Muscle layer of duodenum (tissue), 2 donors: ENCODE results near the gene RALGPS1.

Source experiments
- H3K27ac ChIP-seq: one replicate; pipeline ENCODE4 v1.7.0; 2013; ENCODE audit warnings: mild to moderate bottlenecking, low read length
- H3K27me3 ChIP-seq: one replicate; pipeline ENCODE4 v1.7.0; 2013; ENCODE audit warnings: low read depth, mild to moderate bottlenecking, control low read depth, low read length
- H3K36me3 ChIP-seq, 2 donors: one replicate each; pipeline ENCODE4 v1.7.0; 2013; ENCODE audit warnings: low read length in 2 of 2, control low read depth in 1 of 2, mild to moderate bottlenecking in 1 of 2; ENCODE audit not compliant: insufficient read depth in 2 of 2, control insufficient read depth in 1 of 2
- H3K4me1 ChIP-seq, 2 donors: one replicate each; pipeline ENCODE4 v1.7.0; 2013; ENCODE audit warnings: low read length in 2 of 2, mild to moderate bottlenecking in 2 of 2, control low read depth in 1 of 2, moderate library complexity in 1 of 2; ENCODE audit not compliant: insufficient read depth in 2 of 2, control insufficient read depth in 1 of 2
- H3K4me3 ChIP-seq, 2 donors: one replicate each; pipeline ENCODE4 v1.7.0; 2013; ENCODE audit warnings: low read length in 2 of 2, low read depth in 1 of 2, mild to moderate bottlenecking in 1 of 2
- H3K9me3 ChIP-seq, 2 donors: one replicate each; pipeline ENCODE4 v1.7.0; 2013; ENCODE audit warnings: low read length in 2 of 2, control low read depth in 1 of 2, mild to moderate bottlenecking in 1 of 2; ENCODE audit not compliant: control insufficient read depth in 1 of 2
- donor health status: healthy.

The RALGPS1 gene, protein sequence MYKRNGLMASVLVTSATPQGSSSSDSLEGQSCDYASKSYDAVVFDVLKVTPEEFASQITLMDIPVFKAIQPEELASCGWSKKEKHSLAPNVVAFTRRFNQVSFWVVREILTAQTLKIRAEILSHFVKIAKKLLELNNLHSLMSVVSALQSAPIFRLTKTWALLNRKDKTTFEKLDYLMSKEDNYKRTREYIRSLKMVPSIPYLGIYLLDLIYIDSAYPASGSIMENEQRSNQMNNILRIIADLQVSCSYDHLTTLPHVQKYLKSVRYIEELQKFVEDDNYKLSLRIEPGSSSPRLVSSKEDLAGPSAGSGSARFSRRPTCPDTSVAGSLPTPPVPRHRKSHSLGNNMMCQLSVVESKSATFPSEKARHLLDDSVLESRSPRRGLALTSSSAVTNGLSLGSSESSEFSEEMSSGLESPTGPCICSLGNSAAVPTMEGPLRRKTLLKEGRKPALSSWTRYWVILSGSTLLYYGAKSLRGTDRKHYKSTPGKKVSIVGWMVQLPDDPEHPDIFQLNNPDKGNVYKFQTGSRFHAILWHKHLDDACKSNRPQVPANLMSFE

DNA sequence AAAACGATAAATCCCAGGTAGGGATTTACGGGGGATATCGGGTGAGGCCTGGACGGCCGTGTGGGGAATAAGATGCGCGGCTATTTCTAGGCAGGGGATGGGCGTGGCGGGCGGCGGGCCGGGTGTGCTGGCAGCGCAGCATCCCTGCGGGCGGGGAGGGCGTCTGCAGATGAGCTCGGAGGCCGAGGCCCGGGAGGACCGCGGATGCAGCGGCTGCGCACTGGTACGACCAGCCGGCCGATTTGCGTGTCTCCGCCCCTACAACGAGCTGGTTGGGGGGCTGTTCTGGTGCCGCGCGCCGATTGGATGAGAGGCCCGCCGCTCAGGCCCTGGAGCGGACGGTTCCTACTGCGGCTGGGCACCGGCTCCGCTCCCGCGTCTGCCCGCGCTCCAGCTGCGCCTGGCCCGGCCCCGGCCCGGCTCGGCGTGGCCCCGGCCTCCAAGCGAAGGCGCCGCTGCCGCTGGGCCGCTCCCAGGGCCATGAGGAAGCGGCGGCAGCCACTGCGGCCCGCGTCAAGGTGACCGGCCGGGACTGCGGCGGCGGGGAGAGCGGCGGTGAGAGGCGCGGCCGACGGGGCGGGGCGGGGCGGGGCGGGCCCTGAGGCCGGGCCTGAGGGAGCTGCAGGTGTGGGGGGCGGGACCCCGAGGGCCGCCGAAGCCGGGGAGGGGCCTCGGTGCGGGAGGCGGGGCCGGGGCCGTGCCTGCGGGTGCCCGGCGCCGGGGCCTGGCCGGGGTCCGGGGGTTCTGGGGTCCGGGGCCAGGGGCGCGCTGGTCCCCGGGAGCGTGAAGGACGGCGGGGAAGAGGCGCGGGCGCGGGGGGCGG is at the start of gene RALGPS1:
RALGPS1 (plus strand) TSS at position 325 of the 823 bp plus-strand sequence. CDS start 47,508 bp downstream, outside the sequence.
- peak within 1 kb of the TSS; percentile 47 for H3K27ac ChIP-seq
- H3K9me3 ChIP-seq: no peaks in the 10 kb centered on the region
- peak within 1 kb of the TSS; percentile 4 to 56 for H3K4me3 ChIP-seq
- no peaks in the 10 kb centered on the region for H3K36me3 ChIP-seq
- H3K4me1 ChIP-seq: peaks cover 0 to 15% of the 10 kb centered on the region in 2 donors
- no peaks in the 10 kb centered on the region for H3K27me3 ChIP-seq

DNA sequence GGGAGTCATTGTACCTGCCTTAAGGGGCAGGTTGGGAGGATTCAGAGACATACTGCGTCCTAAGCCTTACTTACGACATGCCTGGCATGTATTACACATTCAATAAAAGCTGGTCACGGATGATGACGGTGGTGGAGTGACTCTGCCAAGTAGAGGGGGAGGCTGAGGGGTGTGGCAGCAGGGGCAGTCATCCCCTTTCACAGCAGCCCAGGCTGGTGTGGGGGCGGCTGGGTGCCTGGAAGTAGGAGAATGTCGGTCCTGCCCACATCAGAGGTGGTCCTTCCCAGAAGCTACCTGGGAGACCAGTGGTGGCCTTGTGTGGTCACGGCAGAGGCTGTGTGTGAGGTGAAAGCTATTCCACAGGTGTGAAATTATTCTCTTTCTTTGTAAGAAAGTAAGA is 45.2 kb upstream of the RALGPS1 start:
- Histone ChIP-seq H3K27ac (no peak overlapping the region), H3K36me3 (no peaks in the 10 kb centered on the region), H3K4me1 (no peaks in the 10 kb centered on the region), H3K9me3 (no peaks in the 10 kb centered on the region), H3K4me3 (no peak overlapping the region), H3K27me3 (no peaks in the 10 kb centered on the region)

DNA sequence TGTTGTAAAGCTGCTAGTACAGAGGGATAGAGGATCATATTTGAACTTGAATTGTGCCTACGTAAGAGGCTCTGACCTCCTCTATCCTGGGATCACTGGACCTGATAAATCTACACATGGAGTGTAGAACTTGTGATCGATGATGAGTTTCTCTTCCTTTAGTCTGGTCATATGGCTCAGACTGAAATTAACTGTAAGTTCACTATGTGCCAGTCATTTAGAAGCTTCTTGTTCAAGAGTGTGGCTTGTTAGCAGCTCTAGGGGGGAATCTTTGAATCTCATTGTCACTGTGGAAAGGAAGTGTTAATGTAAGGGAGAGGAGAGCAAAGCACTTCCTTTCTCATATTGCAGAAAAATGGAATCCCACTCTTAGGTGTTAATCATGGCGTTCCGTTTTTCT is 42.1 kb upstream of the RALGPS1 start:
- H3K4me1 ChIP-seq: no peaks in the 10 kb centered on the region
- H3K9me3 ChIP-seq: no peaks in the 10 kb centered on the region
- H3K27me3 ChIP-seq: no peaks in the 10 kb centered on the region
- no peaks in the 10 kb centered on the region for H3K36me3 ChIP-seq
- H3K4me3 ChIP-seq: no peak overlapping the region
- no peak overlapping the region for H3K27ac ChIP-seq

DNA sequence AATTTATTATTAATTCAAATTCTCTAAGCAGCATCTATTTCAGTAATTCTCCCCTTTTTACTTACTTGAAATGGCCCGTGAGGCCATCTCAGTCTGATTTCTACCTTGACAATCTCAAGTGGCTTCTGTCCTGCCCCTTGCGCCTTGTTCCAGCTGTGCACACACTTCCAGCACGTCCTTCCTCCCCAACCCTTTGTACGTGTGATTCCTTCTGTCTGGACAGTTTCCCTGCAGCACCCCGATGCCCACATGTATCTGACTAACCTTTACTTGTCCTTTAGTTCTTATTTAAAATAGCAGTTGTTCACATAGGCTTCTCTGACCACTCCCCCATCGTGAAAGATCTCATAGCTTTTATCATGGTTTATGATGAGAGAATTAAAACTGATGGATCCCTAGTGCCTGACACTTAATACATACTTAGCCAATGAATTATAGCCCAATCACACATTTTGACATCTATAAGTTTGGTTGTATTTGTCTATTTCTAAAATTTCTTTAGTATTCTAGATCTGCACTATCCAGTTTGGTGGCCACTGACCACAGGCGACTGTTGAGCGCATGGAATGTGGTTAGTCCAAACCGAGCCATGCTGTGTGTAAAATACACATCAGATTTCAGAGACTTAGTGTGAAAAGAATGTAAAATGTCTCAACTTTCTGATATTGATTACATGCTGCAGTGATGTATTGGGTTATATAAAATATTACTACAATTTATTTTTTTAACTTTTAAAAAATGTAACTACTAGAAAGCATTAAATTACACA is 39.9 kb upstream of the RALGPS1 start:
- no peaks in the 10 kb centered on the region for H3K4me1 ChIP-seq
- H3K36me3 ChIP-seq: peaks cover 4 to 5% of the 10 kb centered on the region in 2 donors
- no peaks in the 10 kb centered on the region for H3K27me3 ChIP-seq
- H3K27ac ChIP-seq: no peak overlapping the region
- no peaks in the 10 kb centered on the region for H3K9me3 ChIP-seq
- H3K4me3 ChIP-seq: no peak overlapping the region

DNA sequence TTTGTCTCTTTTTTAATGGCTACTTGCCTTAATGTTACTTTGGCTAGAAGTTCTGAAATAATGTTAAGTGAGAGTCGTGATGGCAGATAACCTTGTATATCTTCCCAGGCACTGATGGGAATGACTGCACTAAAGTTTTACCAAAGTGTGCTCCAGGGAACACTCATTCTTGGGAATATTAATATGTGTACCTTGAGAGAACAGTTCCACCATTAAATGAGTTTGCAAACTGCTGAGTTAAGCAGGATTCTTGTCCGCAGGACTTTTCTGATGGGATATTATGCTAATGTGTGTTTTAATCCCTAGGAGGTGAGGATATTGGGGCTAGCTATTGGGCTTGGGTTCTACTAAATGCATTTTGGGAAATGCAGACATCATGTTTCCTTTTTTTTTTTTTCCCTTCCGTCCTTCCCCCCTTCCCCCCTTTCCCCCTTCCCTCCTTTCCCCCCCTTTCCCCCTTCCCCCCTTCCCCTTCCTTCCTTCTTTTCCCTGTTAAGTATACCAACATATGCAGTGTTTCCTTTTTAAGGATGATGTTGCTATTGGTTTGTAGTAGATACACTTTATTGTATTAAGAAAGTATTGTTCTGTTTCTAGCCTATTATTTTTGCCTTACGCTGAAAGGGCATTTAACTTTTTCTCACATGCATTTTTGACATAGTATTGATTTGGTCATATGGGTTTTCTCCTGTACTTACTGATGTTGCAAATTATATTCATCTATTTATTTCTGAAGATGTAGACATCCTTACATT is 38.6 kb upstream of the RALGPS1 start:
- Histone ChIP-seq H3K4me1 (peaks cover 0 to 4% of the 10 kb centered on the region in 2 donors), H3K27ac (no peak overlapping the region), H3K9me3 (no peaks in the 10 kb centered on the region), H3K36me3 (peaks cover 15 to 16% of the 10 kb centered on the region in 2 donors), H3K4me3 (no peak overlapping the region), H3K27me3 (no peaks in the 10 kb centered on the region)

DNA sequence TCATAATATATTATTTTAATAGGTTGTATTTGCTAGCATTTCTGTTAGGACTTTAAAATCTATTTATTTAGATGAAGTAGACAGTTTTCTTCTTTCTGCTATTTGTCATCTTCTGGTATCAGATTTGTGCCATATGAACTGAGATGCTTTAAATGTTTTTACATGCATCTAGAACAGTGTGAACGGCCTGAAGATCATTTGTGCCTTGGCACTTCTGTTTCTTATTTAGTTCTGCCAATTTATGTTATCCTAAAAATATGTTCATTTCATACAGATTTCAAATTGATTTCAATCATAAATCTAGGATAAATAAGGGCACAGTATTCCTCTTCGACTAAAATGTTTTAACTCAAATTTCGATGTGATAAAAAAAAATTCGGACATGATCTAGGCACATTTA is 38.1 kb upstream of the RALGPS1 start:
- Histone ChIP-seq H3K27me3 (no peaks in the 10 kb centered on the region), H3K4me3 (no peak overlapping the region), H3K4me1 (peaks cover 0 to 4% of the 10 kb centered on the region in 2 donors), H3K27ac (no peak overlapping the region), H3K36me3 (peaks cover 16 to 17% of the 10 kb centered on the region in 2 donors), H3K9me3 (no peaks in the 10 kb centered on the region)

DNA sequence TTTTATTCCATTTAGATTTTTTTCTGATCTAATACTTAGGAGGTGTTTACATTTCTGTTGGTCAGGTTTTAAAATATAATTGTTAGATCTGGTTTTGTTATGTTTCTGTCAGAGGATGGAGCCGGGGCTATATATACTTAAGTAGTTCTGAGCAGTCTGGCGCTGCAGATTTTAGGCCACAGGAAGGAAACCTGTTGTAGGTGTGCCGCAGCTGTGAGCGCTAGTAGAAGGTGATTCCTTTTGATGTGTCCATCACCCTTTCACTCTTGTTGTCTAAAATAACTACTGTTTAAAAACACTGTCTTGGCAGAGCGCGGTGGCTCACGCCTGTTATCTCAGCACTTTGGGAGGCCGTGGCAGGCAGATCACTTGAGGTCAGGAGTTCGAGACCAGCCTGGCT is 37.2 kb upstream of the RALGPS1 start:
- peaks cover 0 to 4% of the 10 kb centered on the region in 2 donors for H3K4me1 ChIP-seq
- no peaks in the 10 kb centered on the region for H3K27me3 ChIP-seq
- H3K36me3 ChIP-seq: peaks cover 16 to 22% of the 10 kb centered on the region in 2 donors
- no peaks in the 10 kb centered on the region for H3K9me3 ChIP-seq
- H3K27ac ChIP-seq: no peak overlapping the region
- H3K4me3 ChIP-seq: no peak overlapping the region

DNA sequence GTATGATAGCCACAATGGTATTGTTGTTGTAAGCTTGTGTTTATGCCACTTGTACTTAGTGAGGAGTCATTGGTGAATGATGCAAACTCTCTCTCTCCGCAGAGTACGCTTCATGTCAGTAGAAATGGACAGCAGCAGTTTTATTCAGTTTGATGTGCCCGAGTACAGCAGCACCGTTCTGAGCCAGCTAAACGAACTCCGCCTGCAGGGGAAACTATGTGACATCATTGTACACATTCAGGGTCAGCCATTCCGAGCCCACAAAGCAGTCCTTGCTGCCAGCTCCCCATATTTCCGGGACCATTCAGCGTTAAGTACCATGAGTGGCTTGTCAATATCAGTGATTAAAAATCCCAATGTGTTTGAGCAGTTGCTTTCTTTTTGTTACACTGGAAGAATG is 35.3 kb upstream of the RALGPS1 start:
- Histone ChIP-seq H3K27ac (no peak overlapping the region), H3K36me3 (peaks cover 16 to 29% of the 10 kb centered on the region in 2 donors), H3K4me3 (no peak overlapping the region), H3K4me1 (peaks cover 0 to 4% of the 10 kb centered on the region in 2 donors), H3K9me3 (no peaks in the 10 kb centered on the region), H3K27me3 (no peaks in the 10 kb centered on the region)

DNA sequence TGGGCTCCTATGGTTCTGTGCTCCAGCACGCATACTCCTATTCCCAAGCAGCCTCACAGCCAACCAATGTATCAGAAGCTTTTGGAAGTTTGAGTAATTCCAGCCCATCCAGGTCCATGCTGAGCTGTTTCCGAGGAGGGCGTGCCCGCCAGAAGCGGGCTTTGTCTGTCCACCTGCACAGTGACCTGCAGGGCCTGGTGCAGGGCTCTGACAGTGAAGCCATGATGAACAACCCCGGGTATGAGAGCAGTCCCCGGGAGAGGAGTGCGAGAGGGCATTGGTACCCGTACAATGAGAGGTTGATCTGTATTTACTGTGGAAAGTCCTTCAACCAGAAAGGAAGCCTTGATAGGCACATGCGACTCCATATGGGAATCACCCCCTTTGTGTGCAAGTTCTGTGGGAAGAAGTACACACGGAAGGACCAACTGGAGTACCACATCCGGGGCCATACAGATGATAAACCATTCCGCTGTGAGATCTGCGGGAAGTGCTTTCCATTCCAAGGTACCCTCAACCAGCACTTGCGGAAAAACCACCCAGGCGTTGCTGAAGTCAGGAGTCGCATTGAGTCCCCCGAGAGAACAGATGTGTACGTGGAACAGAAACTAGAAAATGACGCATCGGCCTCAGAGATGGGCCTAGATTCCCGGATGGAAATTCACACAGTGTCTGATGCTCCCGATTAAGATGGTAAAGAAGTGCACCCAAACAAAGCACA is 34.2 kb upstream of the RALGPS1 start:
- no peak overlapping the region for H3K4me3 ChIP-seq
- no peaks in the 10 kb centered on the region for H3K9me3 ChIP-seq
- H3K27ac ChIP-seq: no peak overlapping the region
- H3K4me1 ChIP-seq: peaks cover 0 to 4% of the 10 kb centered on the region in 2 donors
- H3K36me3 ChIP-seq: peaks cover 16 to 29% of the 10 kb centered on the region in 2 donors
- no peaks in the 10 kb centered on the region for H3K27me3 ChIP-seq

DNA sequence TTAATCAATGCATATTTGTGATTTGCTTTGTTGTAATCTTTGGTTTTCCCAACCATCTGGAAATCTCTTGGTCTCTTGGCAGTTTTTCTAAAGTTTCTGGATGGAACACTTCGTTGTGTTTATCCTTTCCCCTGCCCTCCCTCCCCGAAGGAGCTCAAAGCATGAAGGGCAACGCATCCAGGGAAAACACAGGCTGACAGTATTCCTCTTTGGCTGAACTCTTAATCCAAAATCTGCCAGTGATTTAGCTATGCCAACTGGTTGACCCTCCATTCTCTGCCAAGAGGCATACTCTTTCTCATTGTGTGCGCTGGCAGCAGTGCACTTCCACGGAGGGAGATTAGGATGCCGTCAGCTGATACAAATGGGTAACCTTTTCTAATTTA is 33.6 kb upstream of the RALGPS1 start:
- H3K27me3 ChIP-seq: no peaks in the 10 kb centered on the region
- no peaks in the 10 kb centered on the region for H3K9me3 ChIP-seq
- H3K27ac ChIP-seq: no peak overlapping the region
- H3K4me3 ChIP-seq: no peak overlapping the region
- H3K36me3 ChIP-seq: peaks cover 16 to 29% of the 10 kb centered on the region in 2 donors
- H3K4me1 ChIP-seq: peaks cover 0 to 4% of the 10 kb centered on the region in 2 donors
